Keratinocyte (primary cell): ENCODE results near the gene DLX4. TPM values are rescaled to one million over a fixed set of nuclear protein-coding genes. Genes with fewer than 3 reads are reported as not detected.

Source experiments
- DNase-seq: peaks from one replicate; pipeline ENCODE4 v3.0.0-alpha.2; 2011; ENCODE audit warnings: low read depth, missing footprints, low spot score
- FAIRE-seq: peaks from 2 replicates; lab custom pipeline; 2011; peaks lifted over from hg19 to GRCh38; lab: Jason Lieb, UNC
- H2AFZ ChIP-seq: 2 replicates; pipeline ENCODE4 v1.6.0; 2012; ENCODE audit warnings: low read length, control low read depth, inconsistent platforms; ENCODE audit not compliant: control insufficient read depth
- H3K27ac ChIP-seq: 2 replicates; pipeline ENCODE4 v1.5.1; 2011; ENCODE audit warnings: low read length; ENCODE audit not compliant: control insufficient read depth, insufficient read depth
- H3K27me3 ChIP-seq: 3 replicates; pipeline ENCODE4 v1.6.0; 2011; ENCODE audit warnings: low read length; ENCODE audit not compliant: control insufficient read depth, insufficient read depth; ENCODE audit errors: extremely low read depth
- H3K36me3 ChIP-seq, 2 experiments: 2 replicates in 1 of 2; 3 replicates in 1 of 2; pipeline ENCODE4 v1.5.1; 2011; ENCODE audit warnings: low read length in 2 of 2, mild to moderate bottlenecking in 1 of 2; ENCODE audit not compliant: control insufficient read depth in 2 of 2, insufficient read depth in 2 of 2; ENCODE audit errors: extremely low read depth in 1 of 2
- H3K4me1 ChIP-seq: 3 replicates; pipeline ENCODE4 v1.5.1; 2011; ENCODE audit warnings: low read length; ENCODE audit not compliant: control insufficient read depth, insufficient read depth; ENCODE audit errors: extremely low read depth
- H3K4me2 ChIP-seq: 3 replicates; pipeline ENCODE4 v1.6.0; 2011; ENCODE audit warnings: low read depth, low read length; ENCODE audit not compliant: control insufficient read depth, insufficient read depth; ENCODE audit errors: extremely low read depth
- H3K4me3 ChIP-seq, 3 experiments: fragments of 200-600 bp in 1 of 3; sonication (generic) in 1 of 3; 2 replicates in 2 of 3; 3 replicates in 1 of 3; pipeline ENCODE4 v1.5.1; 2011 to 2016; ENCODE audit warnings: low read length in 3 of 3, mild to moderate bottlenecking in 3 of 3, control low read depth in 2 of 3, inconsistent platforms in 1 of 3, low read depth in 1 of 3, mixed read lengths in 1 of 3, mixed run types in 1 of 3, moderate library complexity in 1 of 3; ENCODE audit not compliant: control insufficient read depth in 2 of 3, insufficient read depth in 2 of 3; ENCODE audit errors: extremely low read depth in 1 of 3
- H3K79me2 ChIP-seq: 2 replicates; pipeline ENCODE4 v1.6.0; 2012; ENCODE audit warnings: low read length; ENCODE audit not compliant: control insufficient read depth, insufficient read depth
- H3K9ac ChIP-seq: 3 replicates; pipeline ENCODE4 v1.6.0; 2011; ENCODE audit warnings: low read length; ENCODE audit not compliant: control insufficient read depth, insufficient read depth; ENCODE audit errors: extremely low read depth
- H3K9me1 ChIP-seq: 3 replicates; pipeline ENCODE4 v1.6.0; 2011; ENCODE audit warnings: low read length; ENCODE audit not compliant: control insufficient read depth, insufficient read depth; ENCODE audit errors: extremely low read depth
- H3K9me3 ChIP-seq: 2 replicates; pipeline ENCODE4 v1.5.1; 2012; ENCODE audit warnings: low read depth, low read length; ENCODE audit not compliant: control insufficient read depth
- H4K20me1 ChIP-seq: 3 replicates; pipeline ENCODE4 v1.6.0; 2011; ENCODE audit warnings: low read length; ENCODE audit not compliant: control insufficient read depth, insufficient read depth; ENCODE audit errors: extremely low read depth
- CTCF ChIP-seq, 3 experiments: IDR thresholded peaks in 1 of 3; conservative IDR thresholded peaks in 1 of 3; optimal IDR thresholded peaks in 1 of 3; 2 replicates in 2 of 3; 3 replicates in 1 of 3; pipeline versions ENCODE3 to v1.5.1; 2011; ENCODE audit warnings: low read length in 3 of 3, mild to moderate bottlenecking in 3 of 3, moderate library complexity in 2 of 3, control low read depth in 1 of 3, inconsistent platforms in 1 of 3; ENCODE audit not compliant: insufficient read depth in 2 of 3; ENCODE audit errors: extremely low read depth in 1 of 3
- EZH2 ChIP-seq: IDR thresholded peaks from one replicate; pipeline ENCODE4 v1.6.1; 2012; ENCODE audit warnings: inconsistent platforms, mild to moderate bottlenecking, low read length, moderate library complexity
- dilution Hi-C: fragments of 300-500 bp; cut with MboI; formaldehyde crosslinking; loops from one replicate; pipeline ENCODE4 v1.7.0; 2020; ENCODE audit warnings: low sequenced_read_pairs; ENCODE audit not compliant: extremely low pct_ligation_motif_present
- polyA plus RNA-seq, 5 experiments: library from polyadenylated mRNA; depleted of rRNA in 3 of 5; stranded (reverse) in 3 of 5; stranded (forward) in 1 of 5; unstranded in 1 of 5; fragments of >200 nt; gene quantifications; 1 replicate in 1 of 5; 2 replicates in 3 of 5; 3 replicates in 1 of 5; pipeline versions ENCODE4 v1.2.1 to v1.2.3, GENCODE V29; 2011 to 2012; ENCODE audit warnings: missing spikeins in 2 of 5, low read depth in 1 of 5, low replicate concordance in 1 of 5

The DLX4 gene
- polyA plus RNA-seq, 1 donor (not counting 4 experiments of a cell fraction or from before 2014, with no cell fraction given): 0.18 TPM

DNA sequence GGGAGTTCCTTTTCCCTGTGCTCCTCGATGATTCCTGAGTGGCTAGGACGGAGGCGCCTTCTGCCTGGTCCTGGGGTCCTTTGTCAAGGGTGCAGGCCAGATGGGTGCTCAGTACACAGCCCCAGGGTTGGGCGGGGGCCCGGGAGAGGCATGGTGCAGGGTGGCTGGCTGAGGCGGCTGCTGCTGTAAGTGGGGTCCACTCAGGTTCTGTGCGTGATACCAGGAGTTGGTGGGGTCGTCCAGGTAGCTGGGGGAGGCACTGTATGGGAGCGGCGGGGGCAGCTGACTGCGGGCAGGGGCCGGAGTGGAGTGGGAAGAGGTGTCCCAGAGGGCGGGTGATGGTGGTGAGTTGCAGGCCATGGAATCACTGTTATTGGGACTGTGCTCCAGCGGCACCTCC, 22.4 kb downstream of the DLX4 start:
- Histone ChIP-seq H3K4me2 (no peak overlapping the region), H3K79me2 (no peaks in the 10 kb centered on the region), H3K9me1 (no peaks in the 10 kb centered on the region), H3K4me1 (peaks cover 35% of the 10 kb centered on the region), H3K9ac (no peak overlapping the region), H3K27me3 (peaks cover 38% of the 10 kb centered on the region), H2AFZ (no peak overlapping the region), H4K20me1 (no peaks in the 10 kb centered on the region), H3K36me3 (peaks cover 0 to 2% of the 10 kb centered on the region in 2 experiments), H3K9me3 (no peaks in the 10 kb centered on the region), H3K4me3 (no peak overlapping the region), H3K27ac (no peak overlapping the region)
- TF ChIP-seq CTCF (optimal IDR thresholded peaks at IDR 0.05 in 1 of 3, IDR thresholded peaks at IDR 0.05 in 1 of 3, conservative IDR thresholded peaks at IDR 0.05 in 1 of 3; ENCODE audit: extremely low read depth in 1 of 3, insufficient read depth in 2 of 3, low read length in 3 of 3) (no peak), EZH2 (no peak)
- dilution Hi-C loops: loop anchor here (10.0 kb wide), 1 partner anchor 107 kb away; no protein-coding TSS in a partner anchor
- DNase-seq (no peak), FAIRE-seq (no peak)

- dilution Hi-C loops: loop anchor here (10.0 kb wide), 1 partner anchor 108 kb away; no protein-coding TSS in a partner anchor
- Histone ChIP-seq H3K79me2 (no peaks in the 10 kb centered on the region), H3K4me3 (peak overlapping the region in 1 of 3 experiments; percentile 48)
Measured at GRCh38 chr17:49992191-49992932, 23.4 kb downstream of the DLX4 start.

More at GRCh38 chr17:49992191-49992932, 23.4 kb downstream of the DLX4 start:
- Histone ChIP-seq H3K9ac (no peak overlapping the region), H3K4me1 (peaks cover 38% of the 10 kb centered on the region), H4K20me1 (no peaks in the 10 kb centered on the region), H3K9me1 (no peaks in the 10 kb centered on the region), H3K36me3 (peaks cover 0 to 2% of the 10 kb centered on the region in 2 experiments), H3K27me3 (peaks cover 32% of the 10 kb centered on the region), H3K9me3 (no peaks in the 10 kb centered on the region), H3K4me2 (no peak overlapping the region), H2AFZ (no peak overlapping the region), H3K27ac (no peak overlapping the region)
- TF ChIP-seq EZH2: no peak
- TF ChIP-seq CTCF (optimal IDR thresholded peaks at IDR 0.05 in 1 of 3, IDR thresholded peaks at IDR 0.05 in 1 of 3, conservative IDR thresholded peaks at IDR 0.05 in 1 of 3; ENCODE audit: extremely low read depth in 1 of 3, insufficient read depth in 2 of 3, low read length in 3 of 3): no peak
- DNase-seq: no peak
- FAIRE-seq: no peak
